NCI-H187 (cell line): ENCODE results near the gene PAX7.

Experiments used
- DNase-seq, 2 experiments: peaks; one replicate each; lab custom pipeline; 2025; lab: John Stamatoyannopoulos, UW

PAX7 gene

DNA sequence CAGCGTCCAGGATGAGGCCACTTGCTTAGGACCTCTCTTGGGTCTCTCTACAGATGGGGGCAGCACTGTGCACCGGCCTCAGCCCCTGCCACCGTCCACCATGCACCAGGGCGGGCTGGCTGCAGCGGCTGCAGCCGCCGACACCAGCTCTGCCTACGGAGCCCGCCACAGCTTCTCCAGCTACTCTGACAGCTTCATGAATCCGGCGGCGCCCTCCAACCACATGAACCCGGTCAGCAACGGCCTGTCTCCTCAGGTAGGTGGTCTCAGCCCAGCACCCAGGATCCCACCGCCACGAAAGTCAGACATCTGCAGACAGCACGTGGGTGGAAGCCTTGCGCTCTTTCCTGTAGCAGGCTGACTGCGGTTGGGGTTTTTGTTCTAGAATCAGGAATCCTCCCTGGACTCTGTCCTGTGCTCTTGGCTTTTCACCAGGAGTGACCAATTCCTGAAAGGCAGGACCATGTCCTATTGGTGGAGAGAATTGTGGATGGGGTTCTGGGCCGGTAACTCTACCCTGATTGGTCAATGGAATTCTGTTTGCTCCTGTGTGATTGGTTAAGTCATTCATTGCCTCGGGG is 72.5 kb downstream of the PAX7 start:
- no peak for DNase-seq

- DNase-seq, result no peak
Measured at GRCh38 chr1:18705811-18706210, 75.2 kb downstream of the PAX7 start.

GRCh38 chr1:18707696-18708257 is 77.1 kb downstream of the PAX7 start:
- DNase-seq, result no peak

- DNase-seq, result no peak
Measured at GRCh38 chr1:18710002-18710401, 79.4 kb downstream of the PAX7 start.

DNA sequence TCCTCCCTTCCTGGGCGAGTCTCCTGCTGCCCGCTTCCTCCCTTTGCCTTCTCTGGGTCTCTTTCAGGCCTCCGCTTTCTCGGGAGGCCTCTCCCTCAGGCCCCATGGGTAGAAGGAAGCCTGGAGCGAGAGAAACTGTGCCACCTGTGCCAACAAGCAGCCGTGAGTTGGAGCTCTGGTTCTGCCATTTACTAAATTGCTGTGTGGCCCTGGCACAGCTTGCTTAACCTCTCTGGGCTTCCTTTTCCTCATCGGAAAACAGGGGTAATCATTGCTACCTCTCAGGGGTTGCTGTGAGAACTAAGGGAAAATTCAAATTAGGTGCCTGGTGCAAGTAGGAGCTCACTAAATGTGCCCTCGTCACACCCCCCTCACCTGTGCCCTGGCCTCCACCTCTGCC is 80.4 kb downstream of the PAX7 start:
- DNase-seq, result no peak

DNA sequence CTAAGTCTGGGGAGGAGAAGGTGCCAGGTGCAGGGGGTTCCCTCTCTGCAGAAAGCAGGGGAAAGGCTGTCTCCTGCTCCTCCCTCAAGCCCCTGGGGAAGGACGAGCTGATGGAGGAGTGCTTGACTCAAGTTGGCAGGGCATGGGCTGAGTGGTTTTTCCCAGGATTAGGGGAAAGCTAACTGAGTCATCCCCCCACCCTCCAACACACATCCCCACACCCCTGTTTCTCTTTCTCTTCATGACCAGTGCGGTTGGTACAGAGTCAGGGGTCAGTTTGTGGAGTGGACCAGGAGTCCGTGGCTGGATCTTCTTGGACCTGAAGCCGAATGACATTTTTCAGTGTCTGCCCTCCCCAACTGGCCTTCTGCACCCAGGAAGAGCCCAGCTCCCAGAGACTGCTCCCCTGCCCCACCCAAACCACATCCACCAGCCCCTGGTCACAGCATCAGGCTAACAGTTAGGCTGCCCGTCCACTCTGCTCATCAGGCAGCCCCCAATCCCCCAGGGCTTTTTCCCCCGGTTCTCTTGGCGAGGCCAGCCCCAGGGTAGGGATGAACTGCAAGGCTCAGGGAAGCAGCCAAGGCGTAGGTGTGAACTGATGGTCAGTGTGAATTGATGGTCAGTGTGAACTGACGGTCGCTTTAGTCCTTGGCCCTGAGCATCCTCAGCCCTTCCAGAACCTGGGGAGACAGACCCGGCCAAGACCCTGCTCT is 81.0 kb downstream of the PAX7 start:
- no peak for DNase-seq

- no peak for DNase-seq
Measured at GRCh38 chr1:18712252-18712600, 81.6 kb downstream of the PAX7 start.

DNA sequence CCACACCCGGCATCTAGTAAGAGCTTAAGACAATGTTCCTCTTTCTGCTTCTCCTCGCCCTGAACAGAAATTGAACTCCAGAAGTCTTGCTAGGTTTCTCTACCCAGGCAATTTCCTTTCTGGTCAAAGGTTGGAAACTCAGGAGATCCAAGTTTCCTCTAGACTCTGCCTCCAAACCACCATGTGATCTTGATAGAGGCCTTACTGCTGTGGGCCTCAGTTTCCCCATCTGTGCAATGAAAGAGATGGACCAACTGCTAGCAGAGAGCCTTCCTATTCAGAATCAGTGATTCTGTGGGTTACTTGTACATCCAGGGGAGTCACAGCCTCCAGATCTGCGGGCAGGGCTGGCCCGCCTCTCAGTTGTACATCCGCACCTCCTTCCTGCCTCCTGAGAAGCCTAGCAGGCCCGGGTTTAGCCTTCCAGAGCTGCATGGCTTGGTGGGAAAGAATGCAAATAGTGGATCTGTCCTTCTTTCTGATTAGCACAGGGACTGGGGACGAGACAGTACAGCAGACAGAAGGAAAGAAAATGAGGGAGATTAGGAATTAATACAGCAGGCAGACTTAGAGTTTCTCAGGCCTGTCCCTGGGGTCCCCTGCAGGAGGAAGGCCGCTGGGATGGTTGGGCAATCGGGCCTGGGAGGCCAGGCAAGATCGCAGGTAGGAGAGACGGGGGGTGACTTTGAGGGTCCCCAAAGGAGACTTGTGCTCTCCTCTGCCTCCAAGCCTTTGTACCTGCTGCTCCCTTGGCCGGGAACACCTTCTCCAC is 83.9 kb downstream of the PAX7 start:
- no peak for DNase-seq

DNA sequence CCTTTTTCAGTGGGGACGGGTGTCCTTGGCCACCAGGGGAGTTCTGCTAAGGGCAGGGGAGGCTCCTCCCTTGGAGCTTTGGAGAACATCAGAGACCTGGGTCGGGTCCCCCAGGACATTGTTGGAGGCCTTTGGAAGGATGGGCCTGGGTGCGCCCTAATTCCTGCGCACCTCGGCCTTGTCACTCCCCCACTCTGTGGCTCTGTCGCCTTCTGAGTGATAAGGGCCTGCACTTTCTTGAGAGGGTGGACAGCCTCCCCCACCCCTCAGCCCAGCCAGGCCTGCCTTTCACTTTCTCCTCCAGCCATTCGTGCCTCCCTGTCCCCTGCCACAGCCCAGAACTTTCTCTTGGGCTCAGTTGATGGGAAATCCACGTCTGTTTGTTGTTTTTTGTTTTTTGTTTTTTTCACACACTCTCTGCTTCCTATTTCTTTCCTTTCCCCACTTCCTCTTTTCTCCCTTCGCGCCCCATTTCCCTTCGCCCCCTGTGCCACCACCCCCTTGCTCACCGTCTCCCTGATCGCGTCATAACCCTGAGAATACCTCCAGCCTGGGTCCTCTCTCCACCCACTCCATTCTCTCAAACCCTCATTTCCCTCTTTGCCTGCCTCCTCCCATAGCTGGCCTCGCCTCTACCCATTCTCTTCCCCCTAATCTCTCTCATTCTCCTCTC is 85.6 kb downstream of the PAX7 start:
- DNase-seq, result no peak

- no peak for DNase-seq
Measured at GRCh38 chr1:18716785-18717678, 86.4 kb downstream of the PAX7 start.

DNA sequence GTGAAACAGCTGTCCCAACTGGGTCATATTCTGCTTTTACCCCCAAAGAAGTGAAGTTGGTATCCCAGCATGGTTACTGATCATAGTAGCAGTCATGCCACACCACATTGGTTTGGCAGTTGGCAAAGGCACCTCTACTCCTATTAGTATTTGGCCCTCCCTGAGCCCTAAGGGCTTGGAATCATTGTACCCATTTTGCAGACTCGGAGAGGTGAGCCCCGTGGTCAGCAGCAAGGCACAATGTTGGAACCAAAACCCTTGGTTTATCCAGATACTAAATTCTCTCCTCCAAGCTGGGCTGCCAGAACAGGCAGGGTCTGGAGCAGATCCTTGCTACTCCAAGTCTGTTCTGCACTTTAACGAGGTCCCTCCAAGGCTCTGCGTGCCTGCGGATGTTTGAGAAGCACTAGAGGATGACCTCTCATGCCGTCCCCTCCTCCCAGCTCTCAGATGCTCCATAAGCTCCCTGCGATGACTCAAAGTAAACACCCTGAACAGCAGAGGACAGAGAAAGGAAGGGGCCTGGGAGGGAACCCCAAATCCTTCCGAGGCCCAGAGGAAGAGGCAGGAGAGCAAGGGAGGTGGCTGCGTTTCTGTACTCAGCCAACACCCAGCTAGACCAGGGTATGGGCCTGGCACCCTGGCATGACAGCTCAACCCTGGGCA is 89.3 kb downstream of the PAX7 start:
- no peak for DNase-seq

GRCh38 chr1:18721041-18721440 is 90.4 kb downstream of the PAX7 start:
- no peak for DNase-seq

- no peak for DNase-seq
Measured at GRCh38 chr1:18721776-18722175, 91.1 kb downstream of the PAX7 start.

GRCh38 chr1:18722270-18722669 is 91.6 kb downstream of the PAX7 start:
- DNase-seq, result no peak

GRCh38 chr1:18723206-18723605 is 92.6 kb downstream of the PAX7 start:
- DNase-seq, result no peak

- no peak for DNase-seq
Measured at GRCh38 chr1:18723701-18724411, 93.2 kb downstream of the PAX7 start.

GRCh38 chr1:18724801-18725200 is 94.2 kb downstream of the PAX7 start:
- DNase-seq, result no peak

DNA sequence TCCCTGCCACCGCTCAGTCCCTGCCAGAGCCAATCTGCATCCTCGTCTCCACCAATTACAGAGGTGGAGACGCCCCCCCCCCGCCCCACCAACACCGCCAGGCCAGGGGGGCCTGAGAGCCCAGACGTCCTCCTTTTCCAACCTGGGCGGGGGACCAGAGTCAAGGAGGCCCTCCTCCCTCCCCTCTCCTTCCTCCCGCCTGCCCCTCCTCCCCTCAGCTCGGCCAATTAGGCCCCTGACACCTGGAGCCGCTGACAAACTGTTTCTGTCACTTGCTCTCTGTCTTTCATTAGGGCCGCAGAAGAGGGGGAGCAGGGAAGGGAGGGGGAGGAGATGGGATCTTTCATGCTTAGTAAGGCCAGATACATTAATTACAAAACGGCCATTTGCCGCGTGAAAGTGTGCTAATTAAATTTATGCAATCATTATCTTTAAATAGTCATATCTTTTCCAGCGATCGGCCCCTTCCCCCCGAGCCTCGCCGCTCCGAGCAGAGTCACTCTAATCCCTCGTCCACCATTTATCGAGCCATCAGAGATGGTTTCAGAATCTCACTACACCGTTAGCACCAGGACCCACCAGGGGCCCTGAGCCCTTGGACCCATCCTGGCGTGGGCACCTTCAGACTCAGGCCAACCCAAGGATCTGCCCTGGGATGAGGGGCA is 94.7 kb downstream of the PAX7 start:
- no peak for DNase-seq

DNA sequence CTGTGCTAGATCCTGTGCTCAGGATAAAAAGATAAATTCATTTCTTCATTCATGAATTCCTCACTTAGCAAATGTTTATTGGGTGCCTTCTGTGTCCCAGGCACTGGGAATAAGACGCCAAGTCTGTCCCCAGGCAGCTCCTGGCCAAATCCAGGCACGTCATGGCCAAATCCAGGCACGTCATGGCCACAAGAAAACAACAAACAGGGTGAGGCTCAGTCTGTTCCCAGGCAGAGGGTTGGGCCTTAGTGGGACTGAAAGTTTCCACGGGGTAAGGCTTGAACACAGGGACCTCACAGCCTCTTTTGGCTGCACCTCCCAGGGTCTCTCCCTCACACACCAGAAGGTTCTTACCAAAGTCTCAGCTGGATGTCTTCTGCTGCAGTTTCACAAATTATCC is 95.7 kb downstream of the PAX7 start:
- DNase-seq, result no peak

- DNase-seq, result no peak
Measured at GRCh38 chr1:18727956-18728355, 97.3 kb downstream of the PAX7 start.
